Measurements from ENCODE around the gene PALM.

The PALM gene

GRCh38 chr19:752652-753517 lies 44.1 kb downstream of the PALM start:
- DNase-seq, result no peak

GRCh38 chr19:754530-754929 lies 45.8 kb downstream of the PALM start:
- no peak for DNase-seq

- no peak for DNase-seq
These were observed 46.3 kb downstream of the PALM start for GRCh38 chr19:755063-755462.

- DNase-seq, result no peak
These were observed 47.5 kb downstream of the PALM start for GRCh38 chr19:756236-756635.

GRCh38 chr19:756821-757688 lies 48.3 kb downstream of the PALM start:
- DNase-seq, result no peak

GRCh38 chr19:757811-758668 lies 49.3 kb downstream of the PALM start:
- no peak for DNase-seq

GRCh38 chr19:763181-763580 lies 54.4 kb downstream of the PALM start:
- no peak for DNase-seq

- no peak for DNase-seq
These were observed 55.1 kb downstream of the PALM start for GRCh38 chr19:763869-764268.

- DNase-seq, result no peak
These were observed 55.6 kb downstream of the PALM start for GRCh38 chr19:764301-764700.

- DNase-seq, result no peak
These were observed 56.5 kb downstream of the PALM start for GRCh38 chr19:765179-765738.

- DNase-seq, result no peak
These were observed 59.7 kb downstream of the PALM start for GRCh38 chr19:768424-768823.

GRCh38 chr19:769616-770015 lies 60.9 kb downstream of the PALM start:
- no peak for DNase-seq

- DNase-seq, result peak; percentile 21
These were observed 62.6 kb downstream of the PALM start for GRCh38 chr19:771332-771785.

- no peak for DNase-seq
These were observed 63.3 kb downstream of the PALM start for GRCh38 chr19:772063-772462.

GRCh38 chr19:772730-773436 lies 64.1 kb downstream of the PALM start:
- no peak for DNase-seq

GRCh38 chr19:776549-776948 lies 67.8 kb downstream of the PALM start:
- DNase-seq, result no peak

- DNase-seq, result no peak
These were observed 70.3 kb downstream of the PALM start for GRCh38 chr19:778910-779653.

GRCh38 chr19:780935-781334 lies 72.2 kb downstream of the PALM start:
- DNase-seq, result no peak

GRCh38 chr19:781800-782184 lies 73.1 kb downstream of the PALM start:
- DNase-seq, result no peak

- no peak for DNase-seq
These were observed 73.6 kb downstream of the PALM start for GRCh38 chr19:782185-782877.
